COR-L47 (cell line): ENCODE results near the gene OCA2.

ENCODE experiments used
- DNase-seq: peaks from one replicate; lab custom pipeline; 2025; lab: John Stamatoyannopoulos, UW

The OCA2 gene

GRCh38 chr15:28118531-28118930 is 19.4 kb upstream of the OCA2 start:
- no peak for DNase-seq

GRCh38 chr15:28118083-28118482 is 19.0 kb upstream of the OCA2 start:
- DNase-seq = no peak

- DNase-seq = no peak
These were observed 18.4 kb upstream of the OCA2 start for GRCh38 chr15:28117432-28117990.

DNA sequence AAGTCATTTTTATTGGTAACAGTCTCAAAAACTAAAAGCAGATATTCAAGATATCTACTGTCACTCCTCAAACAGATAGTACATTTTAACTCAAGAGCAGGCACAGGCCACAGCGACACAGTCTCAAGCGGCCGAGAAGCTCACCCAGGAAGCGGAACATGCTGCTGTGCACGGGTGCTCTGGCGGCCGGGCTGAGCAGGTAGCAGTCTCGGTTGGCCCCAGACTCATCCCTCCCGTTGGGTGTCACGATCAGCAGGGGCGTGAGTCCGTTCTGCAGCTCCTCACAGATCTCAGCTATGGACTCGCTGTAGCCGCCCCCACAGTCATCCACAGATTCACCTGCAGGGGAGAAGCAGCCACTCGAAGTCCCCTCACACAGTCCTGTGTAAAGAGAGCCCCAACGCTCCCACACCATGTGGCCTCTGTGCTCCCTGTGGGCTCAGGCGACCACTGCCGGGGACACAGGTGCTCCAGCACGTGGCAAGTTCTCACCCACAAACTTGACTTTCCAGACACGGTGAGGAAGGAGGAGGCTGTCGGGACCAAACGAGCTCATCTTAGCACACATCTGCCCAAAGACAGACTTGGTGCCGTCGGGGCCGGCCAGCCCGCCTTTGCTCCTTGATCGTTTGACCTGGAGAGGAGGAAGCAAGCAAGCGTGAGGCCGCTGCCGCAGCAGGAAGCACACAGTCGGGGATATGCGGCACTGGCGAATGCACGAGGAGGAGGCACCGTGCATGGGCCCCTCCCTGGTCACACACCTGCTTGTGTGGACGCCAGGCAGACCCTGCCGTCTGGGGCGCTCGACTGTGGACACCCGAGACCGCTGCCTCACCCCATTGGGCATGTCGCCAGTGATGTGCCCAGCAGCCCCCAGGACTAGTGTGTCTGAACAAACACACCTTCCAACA is 17.7 kb upstream of the OCA2 start:
- DNase-seq = no peak

DNA sequence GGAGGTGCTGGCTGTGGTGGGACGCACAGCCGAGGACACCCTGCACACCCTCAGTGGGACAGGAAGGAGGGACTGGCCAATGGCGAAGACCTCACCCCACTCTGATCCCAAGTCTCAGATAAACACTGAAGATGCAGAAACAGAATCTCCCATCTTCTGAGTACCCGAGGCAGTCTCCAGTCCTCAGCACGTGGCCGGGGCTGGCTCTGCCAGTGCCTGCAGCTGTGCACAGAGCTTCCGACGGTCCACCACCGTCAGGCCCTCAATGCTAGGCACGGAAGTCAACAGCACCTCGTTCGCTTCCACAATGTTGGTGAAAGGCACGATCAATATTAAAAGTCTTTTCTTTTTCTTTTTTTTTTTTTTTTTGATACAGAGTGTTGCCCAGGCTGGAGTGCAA is 16.8 kb upstream of the OCA2 start:
- DNase-seq = no peak

- no peak for DNase-seq
These were observed 15.9 kb upstream of the OCA2 start for GRCh38 chr15:28114721-28115622.

DNA sequence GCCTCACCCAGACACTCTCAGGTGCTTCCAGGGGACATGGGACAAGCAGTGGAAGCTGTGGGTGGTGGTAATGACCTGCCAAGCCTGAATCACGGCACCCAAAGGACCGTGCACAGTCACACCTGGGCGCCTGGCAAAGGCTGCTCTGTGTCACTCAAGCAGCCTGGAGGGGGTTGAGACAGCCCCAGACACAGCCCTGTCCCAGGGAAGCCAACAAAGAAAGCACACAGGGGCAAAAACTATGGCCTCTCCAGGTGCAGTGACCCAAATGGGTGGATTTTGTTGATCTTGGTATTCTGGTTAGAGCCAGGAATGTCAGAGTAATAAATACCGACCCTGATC is 15.0 kb upstream of the OCA2 start:
- DNase-seq = no peak

GRCh38 chr15:28113394-28114113 is 14.4 kb upstream of the OCA2 start:
- DNase-seq = no peak

DNA sequence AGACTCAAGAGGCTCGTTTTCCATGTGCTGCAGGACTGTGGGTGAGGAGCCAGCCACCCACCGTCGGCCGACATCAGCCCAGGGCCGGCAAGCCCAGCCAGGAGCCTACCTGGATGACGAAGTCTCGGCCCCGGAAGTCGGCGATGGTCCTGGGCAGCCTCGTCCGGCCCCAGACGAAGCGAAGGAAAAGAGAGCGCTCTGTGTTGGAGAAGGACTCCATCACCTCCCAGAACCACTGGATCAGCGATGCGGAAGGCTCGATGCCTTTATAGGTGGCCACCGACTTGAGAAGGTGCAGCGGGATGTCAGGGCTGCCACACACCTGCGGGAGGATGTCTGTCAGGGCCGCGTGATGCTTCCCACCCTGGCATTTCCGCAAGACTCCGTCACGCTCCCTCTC is 13.8 kb upstream of the OCA2 start:
- no peak for DNase-seq

DNA sequence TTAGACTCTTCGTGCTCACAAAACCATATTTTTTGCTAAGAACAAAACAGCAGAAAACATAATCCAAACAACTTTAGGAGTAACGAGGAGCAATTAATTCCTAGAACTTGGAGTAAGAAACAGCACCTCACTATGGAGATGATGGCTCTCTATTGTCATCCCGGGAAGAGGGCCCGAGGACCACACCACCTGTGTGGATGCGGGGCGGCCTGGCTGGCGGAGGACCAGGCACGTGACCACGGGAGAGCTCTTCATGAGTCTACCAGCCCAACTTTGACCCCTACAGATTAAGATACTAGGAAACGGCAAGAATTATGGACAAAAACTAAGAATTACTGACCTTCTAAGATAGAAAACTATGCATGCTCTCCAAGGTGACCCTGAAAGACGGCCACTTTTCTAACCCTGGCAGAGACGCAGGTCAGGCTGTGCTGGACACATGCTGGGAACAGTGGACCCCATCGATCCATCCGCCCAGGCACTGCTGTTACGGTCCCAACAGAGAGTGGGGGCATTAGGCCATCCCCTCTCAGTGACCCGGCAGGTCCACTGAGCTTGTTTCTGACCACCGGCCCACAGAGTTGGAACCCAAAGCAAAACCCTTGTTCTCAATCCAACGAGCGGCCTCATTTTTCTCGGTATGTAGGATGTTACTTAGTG is 13.1 kb upstream of the OCA2 start:
- DNase-seq = no peak

GRCh38 chr15:28111543-28111942 is 12.4 kb upstream of the OCA2 start:
- DNase-seq = no peak

- DNase-seq = no peak
These were observed 11.4 kb upstream of the OCA2 start for GRCh38 chr15:28110481-28110881.

DNA sequence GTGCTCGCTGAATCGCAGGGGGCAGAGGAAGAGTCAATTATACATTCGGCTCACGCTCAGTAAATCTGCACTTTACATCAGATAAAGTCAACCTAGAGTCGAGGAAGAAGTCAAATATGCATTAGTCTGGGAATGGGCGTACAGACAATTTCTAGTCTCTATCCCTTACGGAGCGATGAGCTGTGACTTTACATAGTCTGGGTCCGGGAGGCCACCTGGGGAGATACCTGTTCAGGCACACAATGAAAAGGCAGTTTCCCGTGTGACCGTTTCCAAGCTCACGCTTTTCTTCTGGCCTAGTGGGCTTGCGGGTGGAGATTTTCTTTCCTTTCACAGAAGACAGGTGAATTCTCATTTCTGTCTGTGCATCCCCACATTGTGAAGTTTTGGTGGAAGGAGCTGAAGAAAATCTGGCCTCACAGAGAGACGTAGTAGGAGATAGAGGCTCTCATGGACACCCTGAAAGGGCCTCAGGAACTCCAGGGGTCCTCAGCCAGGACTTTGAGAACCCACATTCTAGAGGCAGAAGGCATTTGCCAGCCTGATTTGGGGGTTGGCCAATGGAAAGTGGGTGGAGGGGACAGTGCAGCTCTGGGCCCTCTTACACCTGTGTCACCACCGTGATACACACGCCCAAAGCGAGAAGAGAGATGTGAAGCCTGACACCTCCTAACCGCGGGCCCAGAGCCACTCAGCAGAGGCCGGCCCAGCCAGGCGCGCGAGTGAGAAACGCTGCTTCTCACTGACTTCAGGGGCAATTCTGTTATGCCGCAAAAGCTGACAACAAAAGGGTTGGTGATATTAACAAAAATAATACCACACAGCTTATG is 10.7 kb upstream of the OCA2 start:
- no peak for DNase-seq

- DNase-seq = no peak
These were observed 8.8 kb upstream of the OCA2 start for GRCh38 chr15:28107904-28108275.

DNA sequence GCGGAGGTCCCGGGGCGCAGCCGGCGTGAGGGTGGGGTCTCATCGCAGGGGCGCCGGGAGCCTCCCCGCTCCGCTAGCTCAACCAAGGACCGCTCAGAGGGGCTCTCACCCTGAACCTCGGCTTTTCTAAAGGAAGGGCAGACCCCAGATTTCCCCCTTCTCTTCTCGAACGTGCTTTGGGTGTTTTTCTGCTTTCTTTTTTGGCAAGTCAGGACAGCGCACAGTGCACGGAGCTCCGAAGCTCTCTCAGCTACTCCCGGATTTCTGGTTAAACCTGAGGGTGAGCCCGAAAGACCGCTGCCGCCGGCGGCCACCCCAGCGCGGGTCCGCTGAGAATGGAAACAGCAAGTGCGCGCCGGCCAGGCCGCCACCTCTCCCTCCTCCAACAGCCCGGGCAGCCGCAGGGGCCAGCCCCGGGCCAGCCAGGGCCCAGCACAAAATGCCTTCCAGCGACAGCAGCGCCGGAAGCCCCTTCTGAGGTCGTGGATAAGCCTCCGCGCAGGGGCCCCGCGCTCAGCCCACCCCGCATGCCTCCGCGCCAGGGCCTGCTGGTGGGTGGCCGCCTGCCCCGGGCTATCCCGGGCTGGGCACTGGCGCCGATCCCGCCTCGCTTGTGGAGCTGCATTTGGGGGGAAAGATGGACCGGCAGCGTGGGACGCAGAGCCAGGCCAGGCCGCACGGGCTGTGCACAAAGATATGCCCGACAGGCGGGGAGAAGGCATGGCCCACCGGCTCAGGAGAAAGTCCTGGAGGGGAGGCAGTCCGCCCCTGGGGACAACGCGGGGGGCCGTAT is 8.2 kb upstream of the OCA2 start:
- no peak for DNase-seq

GRCh38 chr15:28106294-28107110 is 7.4 kb upstream of the OCA2 start:
- DNase-seq = no peak

DNA sequence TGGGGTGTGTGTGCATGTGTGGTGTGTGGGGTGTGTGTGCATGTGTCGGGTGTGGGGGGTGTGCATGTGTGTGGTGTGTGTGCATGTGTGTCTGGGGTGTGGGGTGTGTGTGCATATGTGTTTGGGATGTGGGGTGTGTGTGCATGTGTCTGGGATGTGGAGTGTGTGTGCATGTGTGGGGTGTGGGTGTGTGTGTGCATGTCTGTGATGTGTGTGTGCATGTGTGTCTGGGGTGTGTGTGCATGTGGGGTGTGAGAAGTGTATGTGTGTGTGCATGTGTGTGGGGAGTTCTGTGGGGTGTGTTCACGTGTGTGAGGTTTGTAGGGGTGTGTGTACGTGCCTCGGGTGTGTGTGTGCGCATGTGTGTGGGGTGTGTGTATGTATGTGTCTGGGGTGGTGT is 6.7 kb upstream of the OCA2 start:
- DNase-seq = no peak

DNA sequence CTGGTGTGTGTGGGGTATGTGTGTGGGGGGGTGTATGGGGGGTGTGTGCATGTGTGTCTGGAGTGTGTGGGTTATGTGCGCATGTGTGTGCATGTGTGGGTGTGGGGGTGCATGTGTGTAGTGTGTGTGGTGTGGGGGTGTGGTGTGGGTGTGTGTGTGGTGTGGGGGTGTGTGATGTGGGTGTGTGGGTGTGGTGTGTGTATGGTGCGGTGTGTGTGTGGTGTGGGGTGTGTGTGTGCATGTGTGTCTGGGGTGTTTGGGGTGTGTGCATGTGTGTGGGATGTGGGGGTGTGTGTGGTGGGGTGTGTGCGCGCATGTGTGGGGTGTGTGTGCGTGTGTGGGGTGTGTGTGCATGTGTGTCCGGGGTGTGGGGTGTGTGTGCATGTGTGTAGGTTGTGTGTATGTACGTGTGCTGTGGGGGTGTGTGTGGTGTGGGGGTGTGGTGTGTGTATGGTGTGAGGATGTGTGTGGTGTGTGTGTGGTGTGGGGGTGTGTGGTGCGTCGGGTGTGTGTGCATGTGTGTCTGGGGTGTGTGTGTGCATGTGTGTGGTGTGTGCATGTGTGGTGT is 6.2 kb upstream of the OCA2 start:
- DNase-seq = no peak

DNA sequence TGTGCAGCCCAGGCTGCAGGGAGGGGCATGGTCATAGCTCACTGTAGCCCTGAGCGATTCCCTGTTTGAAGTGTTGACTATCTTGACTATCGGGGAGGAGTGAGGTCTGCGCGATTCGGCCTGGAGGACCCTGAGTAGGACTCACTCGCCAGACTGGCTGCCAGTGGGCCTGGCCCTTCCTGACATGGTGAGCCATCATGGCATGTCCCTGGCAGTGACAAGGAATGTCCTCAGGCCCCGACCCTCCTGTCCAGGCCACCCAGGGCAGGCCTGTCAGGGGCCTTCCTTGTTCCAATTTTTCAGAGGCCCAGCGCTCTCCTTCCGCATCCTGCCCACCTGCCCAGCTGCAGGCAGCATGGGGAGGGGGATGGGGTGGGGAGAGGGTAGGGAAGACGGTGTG is 5.2 kb upstream of the OCA2 start:
- DNase-seq = no peak
